Measurements from ENCODE around the gene SYCE1L.

Gene SYCE1L

GRCh38 chr16:77190478-77191258 lies 8.5 kb upstream of the SYCE1L start, which contains the start of gene MON1B:
Gene MON1B, plus strand, starts transcription at chr16:77191190. Its CDS starts 296 bp downstream, at chr16:77191486.
- DNase-seq (ENCODE audit: low spot score): peak; percentile 99
- TF ChIP-seq, protein P1, sequence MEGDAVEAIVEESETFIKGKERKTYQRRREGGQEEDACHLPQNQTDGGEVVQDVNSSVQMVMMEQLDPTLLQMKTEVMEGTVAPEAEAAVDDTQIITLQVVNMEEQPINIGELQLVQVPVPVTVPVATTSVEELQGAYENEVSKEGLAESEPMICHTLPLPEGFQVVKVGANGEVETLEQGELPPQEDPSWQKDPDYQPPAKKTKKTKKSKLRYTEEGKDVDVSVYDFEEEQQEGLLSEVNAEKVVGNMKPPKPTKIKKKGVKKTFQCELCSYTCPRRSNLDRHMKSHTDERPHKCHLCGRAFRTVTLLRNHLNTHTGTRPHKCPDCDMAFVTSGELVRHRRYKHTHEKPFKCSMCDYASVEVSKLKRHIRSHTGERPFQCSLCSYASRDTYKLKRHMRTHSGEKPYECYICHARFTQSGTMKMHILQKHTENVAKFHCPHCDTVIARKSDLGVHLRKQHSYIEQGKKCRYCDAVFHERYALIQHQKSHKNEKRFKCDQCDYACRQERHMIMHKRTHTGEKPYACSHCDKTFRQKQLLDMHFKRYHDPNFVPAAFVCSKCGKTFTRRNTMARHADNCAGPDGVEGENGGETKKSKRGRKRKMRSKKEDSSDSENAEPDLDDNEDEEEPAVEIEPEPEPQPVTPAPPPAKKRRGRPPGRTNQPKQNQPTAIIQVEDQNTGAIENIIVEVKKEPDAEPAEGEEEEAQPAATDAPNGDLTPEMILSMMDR (IDR thresholded peaks at IDR 0.05): no peak
- Histone ChIP-seq H3K27ac (peak within 1 kb of the TSS; percentile 93 to 96), H3K4me3 (peak within 1 kb of the TSS; percentile 99)

GRCh38 chr16:77191259-77191969 lies 7.8 kb upstream of the SYCE1L start:
- TF ChIP-seq, protein P1 (IDR thresholded peaks at IDR 0.05): no peak
- peak overlapping the region; percentile 93 to 96 for H3K27ac ChIP-seq
- DNase-seq (ENCODE audit: low spot score): no peak
- peak overlapping the region; percentile 99 for H3K4me3 ChIP-seq

GRCh38 chr16:77193377-77193776 lies 5.8 kb upstream of the SYCE1L start:
- no peak for DNase-seq (ENCODE audit: low spot score)
- Histone ChIP-seq H3K4me3 (no peak overlapping the region), H3K27ac (no peak overlapping the region)
- TF ChIP-seq, protein P1 (IDR thresholded peaks at IDR 0.05): no peak

GRCh38 chr16:77194295-77195231 lies 4.6 kb upstream of the SYCE1L start:
- H3K4me3 ChIP-seq: no peak overlapping the region
- no peak overlapping the region for H3K27ac ChIP-seq
- no peak for DNase-seq (ENCODE audit: low spot score)
- TF ChIP-seq, protein P1 (IDR thresholded peaks at IDR 0.05): no peak

- H3K4me3 ChIP-seq: no peak overlapping the region
These were observed 3.8 kb upstream of the SYCE1L start for GRCh38 chr16:77195411-77195810.

DNA sequence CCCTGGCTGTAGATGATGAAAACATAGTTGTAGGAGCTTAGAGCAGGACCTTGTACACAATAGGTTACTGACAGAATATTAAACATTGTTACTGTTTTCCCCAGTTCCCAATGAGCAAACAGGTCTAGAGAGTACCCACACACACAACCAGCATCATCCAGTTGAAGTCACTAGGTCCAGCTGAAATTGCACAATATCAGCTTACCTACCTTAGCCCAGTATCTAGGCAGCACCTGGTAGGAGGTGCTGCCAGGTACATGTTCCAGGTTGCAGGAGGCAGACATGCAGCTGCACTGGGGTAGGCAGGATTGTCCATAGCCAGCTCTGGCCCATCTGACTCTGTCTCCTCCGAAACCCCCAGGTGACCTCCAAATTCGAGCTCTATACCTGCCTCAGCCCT lies 1.5 kb upstream of the SYCE1L start:
- H3K27ac ChIP-seq: no peak overlapping the region
- H3K4me3 ChIP-seq: no peak overlapping the region
- DNase-seq (ENCODE audit: low spot score): no peak
- TF ChIP-seq, protein P1 (IDR thresholded peaks at IDR 0.05): no peak

More at GRCh38 chr16:77195411-77195810, 3.8 kb upstream of the SYCE1L start:
- DNase-seq (ENCODE audit: low spot score): no peak
- TF ChIP-seq, protein P1 (IDR thresholded peaks at IDR 0.05): no peak
- H3K27ac ChIP-seq: no peak overlapping the region

Data from coronary artery (tissue), 2 donors.